Measurements from ENCODE around the gene MACROH2A1. TPM values are rescaled to one million over a fixed set of nuclear protein-coding genes. Genes with fewer than 3 reads are reported as not detected.

MACROH2A1 gene
- polyA plus RNA-seq, 1 of the 3 experiments (the other 2 are of a cell fraction) = 165 TPM

DNA sequence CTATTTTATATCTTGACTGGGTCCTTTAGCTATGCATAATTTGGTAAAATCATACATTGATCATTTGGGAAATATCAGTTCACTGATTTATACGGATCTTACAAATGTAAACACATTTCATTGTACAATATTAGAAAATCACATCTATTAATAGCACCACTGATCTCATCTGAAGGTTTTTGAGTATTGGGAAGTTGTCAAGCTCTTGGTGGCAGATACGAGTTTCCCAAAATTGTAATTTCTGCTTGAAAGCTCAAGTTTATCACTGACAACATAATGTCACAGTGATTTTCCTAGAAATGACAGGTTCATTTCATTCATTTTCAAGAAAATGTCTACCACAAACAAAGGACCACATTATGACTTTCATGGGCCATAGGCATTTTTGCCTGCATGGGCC lies 3.0 kb upstream of the MACROH2A1 start:
- Histone ChIP-seq H2AFZ (ENCODE audit: low read depth) (no peak overlapping the region), H3K79me2 (ENCODE audit: insufficient read depth) (peaks cover 27% of the 10 kb centered on the region), H3K27me3 (ENCODE audit: insufficient read depth) (no peaks in the 10 kb centered on the region), H3K27ac (ENCODE audit: low read depth in 2 of 2, low read length in 1 of 2) (no peak overlapping the region), H3K4me3 (ENCODE audit: low read depth in 2 of 2, low read length in 1 of 2) (no peak overlapping the region), H3K9me2 (no peaks in the 10 kb centered on the region), H3F3A (replicated peaks; ENCODE audit: insufficient read depth) (no peaks in the 10 kb centered on the region), H3K4me2 (no peak overlapping the region), H3K9me3 (no peaks in the 10 kb centered on the region), H4K20me1 (ENCODE audit: insufficient read depth) (peaks cover 10% of the 10 kb centered on the region), H3K36me3 (replicated peaks in 1 of 2; ENCODE audit: control insufficient read depth in 1 of 2, insufficient read depth in 2 of 2, low read length in 1 of 2) (no peaks in the 10 kb centered on the region), H3K4me1 (ENCODE audit: control insufficient read depth in 1 of 2, insufficient read depth in 2 of 2, low read depth in 1 of 2, low read length in 1 of 2) (peaks cover 0 to 18% of the 10 kb centered on the region in 2 experiments; a peak in 3 of 4 replicates), H3K9ac (no peak overlapping the region)
- DNase-seq = no peak
- ChIA-PET POLR2A (no interaction called here), CTCF (interaction anchor here (0.9 to 1.3 kb wide), 2 partner anchors 23 to 429 kb away, joined by 3 to 4 read pairs; no protein-coding TSS in a partner anchor)
- 89% methylated on average over 2 of the region's 2 CpGs for WGBS (ENCODE audit: low lambda C conversion rate)
- TF ChIP-seq TCF12 (IDR thresholded peaks at IDR 0.05) (no peak), GATA2 (CRISPR knock-in tag; IDR thresholded peaks at IDR 0.05) (no peak), TEAD4 (IDR thresholded peaks at IDR 0.05; ENCODE audit: borderline replicate concordance, insufficient read depth) (no peak), FOXJ3 (CRISPR knock-in tag; IDR thresholded peaks at IDR 0.05) (no peak), SMC3 (IDR thresholded peaks at IDR 0.05; ENCODE audit: low read depth, low read length) (no peak)
- TF ChIP-seq, protein P1, sequence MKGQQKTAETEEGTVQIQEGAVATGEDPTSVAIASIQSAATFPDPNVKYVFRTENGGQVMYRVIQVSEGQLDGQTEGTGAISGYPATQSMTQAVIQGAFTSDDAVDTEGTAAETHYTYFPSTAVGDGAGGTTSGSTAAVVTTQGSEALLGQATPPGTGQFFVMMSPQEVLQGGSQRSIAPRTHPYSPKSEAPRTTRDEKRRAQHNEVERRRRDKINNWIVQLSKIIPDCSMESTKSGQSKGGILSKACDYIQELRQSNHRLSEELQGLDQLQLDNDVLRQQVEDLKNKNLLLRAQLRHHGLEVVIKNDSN (IDR thresholded peaks at IDR 0.05; ENCODE audit: borderline replicate concordance, low read depth) = no peak

DNA sequence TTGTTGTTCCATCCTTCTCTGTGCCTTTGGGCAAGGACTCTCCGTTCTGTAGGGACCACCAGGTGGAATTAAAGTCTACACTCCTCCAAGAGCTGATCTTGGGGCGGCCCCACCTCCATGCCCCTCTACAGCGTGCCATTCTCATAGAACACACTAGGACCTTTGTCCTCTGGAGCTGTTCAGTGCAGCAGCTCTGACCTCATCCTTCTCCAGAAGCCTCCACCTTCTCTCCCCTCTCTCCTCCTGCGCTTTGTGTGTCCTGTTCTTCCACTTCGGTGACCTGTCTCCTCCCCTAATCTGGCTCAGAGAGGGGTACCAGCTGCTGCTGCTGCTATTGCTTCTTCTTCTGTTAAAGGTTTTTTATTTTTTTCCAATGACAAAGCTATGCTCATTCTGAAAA lies 1.8 kb upstream of the MACROH2A1 start:
- POLR2A ChIA-PET = no interaction called here

More for the DNA sequence above, 1.8 kb upstream of the MACROH2A1 start:
- WGBS (ENCODE audit: low lambda C conversion rate) = 94% methylated on average over 5 of the region's 5 CpGs
- peaks cover 0 to 28% of the 10 kb centered on the region in 2 experiments; a peak in 3 of 4 replicates for H3K4me1 ChIP-seq (ENCODE audit: control insufficient read depth in 1 of 2, insufficient read depth in 2 of 2, low read depth in 1 of 2, low read length in 1 of 2)
- H3K9me2 ChIP-seq = no peaks in the 10 kb centered on the region
- no peak overlapping the region for H3K27ac ChIP-seq (ENCODE audit: low read depth in 2 of 2, low read length in 1 of 2)
- no peaks in the 10 kb centered on the region for H3K27me3 ChIP-seq (ENCODE audit: insufficient read depth)
- no peak for DNase-seq
- no peaks in the 10 kb centered on the region for H3F3A ChIP-seq (replicated peaks; ENCODE audit: insufficient read depth)
- H4K20me1 ChIP-seq (ENCODE audit: insufficient read depth) = peaks cover 22% of the 10 kb centered on the region
- H3K9ac ChIP-seq = no peak overlapping the region
- CTCF ChIA-PET = interaction anchor here (0.6 to 1.5 kb wide), 5 partner anchors 21 to 214 kb away, joined by 3 to 8 read pairs (median 4); no protein-coding TSS in a partner anchor
- H3K79me2 ChIP-seq (ENCODE audit: insufficient read depth) = peaks cover 39% of the 10 kb centered on the region
- TF ChIP-seq MXI1 (IDR thresholded peaks at IDR 0.05; ENCODE audit: low read depth, low read length) (no peak), MEF2A (IDR thresholded peaks at IDR 0.05; ENCODE audit: borderline replicate concordance, low read depth) (no peak)
- TF ChIP-seq, protein P2, sequence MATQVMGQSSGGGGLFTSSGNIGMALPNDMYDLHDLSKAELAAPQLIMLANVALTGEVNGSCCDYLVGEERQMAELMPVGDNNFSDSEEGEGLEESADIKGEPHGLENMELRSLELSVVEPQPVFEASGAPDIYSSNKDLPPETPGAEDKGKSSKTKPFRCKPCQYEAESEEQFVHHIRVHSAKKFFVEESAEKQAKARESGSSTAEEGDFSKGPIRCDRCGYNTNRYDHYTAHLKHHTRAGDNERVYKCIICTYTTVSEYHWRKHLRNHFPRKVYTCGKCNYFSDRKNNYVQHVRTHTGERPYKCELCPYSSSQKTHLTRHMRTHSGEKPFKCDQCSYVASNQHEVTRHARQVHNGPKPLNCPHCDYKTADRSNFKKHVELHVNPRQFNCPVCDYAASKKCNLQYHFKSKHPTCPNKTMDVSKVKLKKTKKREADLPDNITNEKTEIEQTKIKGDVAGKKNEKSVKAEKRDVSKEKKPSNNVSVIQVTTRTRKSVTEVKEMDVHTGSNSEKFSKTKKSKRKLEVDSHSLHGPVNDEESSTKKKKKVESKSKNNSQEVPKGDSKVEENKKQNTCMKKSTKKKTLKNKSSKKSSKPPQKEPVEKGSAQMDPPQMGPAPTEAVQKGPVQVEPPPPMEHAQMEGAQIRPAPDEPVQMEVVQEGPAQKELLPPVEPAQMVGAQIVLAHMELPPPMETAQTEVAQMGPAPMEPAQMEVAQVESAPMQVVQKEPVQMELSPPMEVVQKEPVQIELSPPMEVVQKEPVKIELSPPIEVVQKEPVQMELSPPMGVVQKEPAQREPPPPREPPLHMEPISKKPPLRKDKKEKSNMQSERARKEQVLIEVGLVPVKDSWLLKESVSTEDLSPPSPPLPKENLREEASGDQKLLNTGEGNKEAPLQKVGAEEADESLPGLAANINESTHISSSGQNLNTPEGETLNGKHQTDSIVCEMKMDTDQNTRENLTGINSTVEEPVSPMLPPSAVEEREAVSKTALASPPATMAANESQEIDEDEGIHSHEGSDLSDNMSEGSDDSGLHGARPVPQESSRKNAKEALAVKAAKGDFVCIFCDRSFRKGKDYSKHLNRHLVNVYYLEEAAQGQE (IDR thresholded peaks at IDR 0.05; ENCODE audit: low read depth, low read length) = no peak
- H3K4me3 ChIP-seq (ENCODE audit: low read depth in 2 of 2, low read length in 1 of 2) = no peak overlapping the region
- no peak overlapping the region for H3K4me2 ChIP-seq
- H2AFZ ChIP-seq (ENCODE audit: low read depth) = no peak overlapping the region
- no peaks in the 10 kb centered on the region for H3K9me3 ChIP-seq
- no peaks in the 10 kb centered on the region for H3K36me3 ChIP-seq (replicated peaks in 1 of 2; ENCODE audit: control insufficient read depth in 1 of 2, insufficient read depth in 2 of 2, low read length in 1 of 2)

Data from SK-N-SH (cell line).